HEK293T (cell line): ENCODE results near the gene BAMBI.

Experiments used
- ELF4 ChIP-seq: fragments of 450-650 bp; IDR thresholded peaks from 2 replicates; pipeline ENCODE4 v1.6.1; 2017; ENCODE audit warnings: antibody characterized with exemption
- FOXA1 ChIP-seq: fragments of 450-650 bp; IDR thresholded peaks from 2 replicates; pipeline ENCODE4 v1.6.1; 2016; ENCODE audit warnings: mild to moderate bottlenecking
- FOXM1 ChIP-seq: fragments of 450-650 bp; IDR thresholded peaks from 2 replicates; pipeline ENCODE4 v1.6.1; 2017; ENCODE audit warnings: mild to moderate bottlenecking, borderline replicate concordance
- SUZ12 ChIP-seq: fragments of 450-650 bp; IDR thresholded peaks from 2 replicates; pipeline ENCODE4 v1.6.1; 2016; ENCODE audit warnings: mild to moderate bottlenecking

- TF ChIP-seq SUZ12 (no peak), ELF4 (no peak), FOXM1 (no peak), FOXA1 (no peak)
These were observed 31.8 kb downstream of the BAMBI start for GRCh38 chr10:28709001-28709710.
